Neural progenitor cell (in vitro differentiated cells): Measurements from ENCODE around the gene ESPN. TPM values are rescaled to one million over a fixed set of nuclear protein-coding genes. Genes with fewer than 3 reads are reported as not detected.

Source experiments
- DNase-seq: peaks from one replicate; pipeline ENCODE4 v3.0.0-alpha.2; 2016; ENCODE audit warnings: low spot score
- H2AFZ ChIP-seq: fragments of 200-600 bp; sonication (generic); replicated peaks from 2 replicates; pipeline ENCODE4 v1.6.1; 2016; ENCODE audit warnings: antibody characterized with exemption
- H3F3A ChIP-seq: fragments of 200-600 bp; sonication (generic); 2 replicates; pipeline ENCODE4 v1.6.1; 2016; ENCODE audit warnings: antibody characterized with exemption, low read depth
- H3K27ac ChIP-seq: fragments of 200-600 bp; sonication (generic); 2 replicates; pipeline ENCODE4 v1.5.1; 2016; ENCODE audit warnings: mild to moderate bottlenecking
- H3K27me3 ChIP-seq: fragments of 200-600 bp; sonication (generic); 2 replicates; pipeline ENCODE4 v1.6.1; 2016; ENCODE audit warnings: mild to moderate bottlenecking, moderate library complexity
- H3K36me3 ChIP-seq: fragments of 200-600 bp; sonication (generic); 2 replicates; pipeline ENCODE4 v1.5.1; 2016
- H3K4me1 ChIP-seq: fragments of 200-600 bp; sonication (generic); 2 replicates; pipeline ENCODE4 v1.6.1; 2016; ENCODE audit warnings: mixed run types
- H3K4me2 ChIP-seq: fragments of 200-600 bp; sonication (generic); 2 replicates; pipeline ENCODE4 v1.6.1; 2016
- H3K4me3 ChIP-seq: fragments of 200-600 bp; sonication (generic); 2 replicates; pipeline ENCODE4 v1.5.1; 2016
- H3K79me2 ChIP-seq: fragments of 200-600 bp; sonication (generic); 2 replicates; pipeline ENCODE4 v1.6.1; 2016; ENCODE audit warnings: low read depth
- H3K9ac ChIP-seq: fragments of 200-600 bp; sonication (generic); 2 replicates; pipeline ENCODE4 v1.6.1; 2016
- H3K9me3 ChIP-seq: fragments of 200-600 bp; sonication (generic); 2 replicates; pipeline ENCODE4 v1.5.1; 2016; ENCODE audit warnings: low read depth
- H4K20me1 ChIP-seq: fragments of 200-600 bp; sonication (generic); 2 replicates; pipeline ENCODE4 v1.6.1; 2016; ENCODE audit warnings: low read depth
- H3K27ac Mint-ChIP-seq: 3 replicates; pipeline ENCODE4 v1.8.0; 2021; ENCODE audit warnings: mixed read lengths
- H3K27me3 Mint-ChIP-seq: 2 replicates; pipeline ENCODE4 v1.8.0; 2022; ENCODE audit warnings: low read depth, mild to moderate bottlenecking, inconsistent platforms, moderate library complexity, mixed read lengths; ENCODE audit not compliant: insufficient read depth
- H3K36me3 Mint-ChIP-seq: 3 replicates; pipeline ENCODE4 v1.8.0; 2021; ENCODE audit warnings: mixed read lengths
- H3K4me1 Mint-ChIP-seq: 3 replicates; pipeline ENCODE4 v1.8.0; 2021; ENCODE audit warnings: mixed read lengths
- H3K4me3 Mint-ChIP-seq: 3 replicates; pipeline ENCODE4 v1.8.0; 2021; ENCODE audit warnings: mild to moderate bottlenecking, moderate library complexity, mixed read lengths
- H3K9me3 Mint-ChIP-seq: 3 replicates; pipeline ENCODE4 v1.8.0; 2020; ENCODE audit warnings: mixed read lengths
- CTCF ChIP-seq: fragments of 200-600 bp; sonication (generic); IDR thresholded peaks from 2 replicates; pipeline ENCODE4 v1.5.1; 2017; ENCODE audit warnings: antibody characterized with exemption, mild to moderate bottlenecking
- EZH2 ChIP-seq: fragments of 200-600 bp; sonication (generic); IDR thresholded peaks from 2 replicates; pipeline ENCODE4 v1.6.1; 2017; ENCODE audit warnings: antibody characterized with exemption, mild to moderate bottlenecking, moderate library complexity
- EZH2phosphoT487 ChIP-seq: fragments of 200-600 bp; sonication (generic); IDR thresholded peaks from 2 replicates; pipeline ENCODE4 v1.6.1; 2017; ENCODE audit warnings: antibody characterized with exemption
- total RNA-seq: library from RNA; depleted of rRNA; stranded (reverse); fragments of >200 nt; gene quantifications from 2 replicates; pipeline ENCODE4 v1.2.3, GENCODE V29; 2015; ENCODE audit warnings: low replicate concordance

Gene ESPN
- total RNA-seq, 1 donor from 2014 or later, result 7.1 TPM

- no peaks in the 10 kb centered on the region for H3F3A ChIP-seq
- Mint-ChIP-seq H3K4me3 (no peak overlapping the region), H3K9me3 (peaks cover 2% of the 10 kb centered on the region), H3K27ac (no peak overlapping the region), H3K4me1 (peaks cover 5% of the 10 kb centered on the region), H3K36me3 (no peaks in the 10 kb centered on the region), H3K27me3 (peaks cover 39% of the 10 kb centered on the region)
- H4K20me1 ChIP-seq, result peaks cover 1% of the 10 kb centered on the region
- H3K27ac ChIP-seq, result no peak overlapping the region
- TF ChIP-seq EZH2phosphoT487 (no peak), EZH2 (no peak), CTCF (no peak)
- no peak overlapping the region for H3K4me2 ChIP-seq
- H3K27me3 ChIP-seq, result peaks cover 51% of the 10 kb centered on the region
- no peak overlapping the region for H2AFZ ChIP-seq
- peak; percentile 1 for DNase-seq
- no peak overlapping the region for H3K4me3 ChIP-seq
- H3K36me3 ChIP-seq, result no peaks in the 10 kb centered on the region
- no peaks in the 10 kb centered on the region for H3K79me2 ChIP-seq
- no peak overlapping the region for H3K9ac ChIP-seq
- H3K9me3 ChIP-seq, result no peaks in the 10 kb centered on the region
- no peaks in the 10 kb centered on the region for H3K4me1 ChIP-seq
Observed at GRCh38 chr1:6412896-6413295, 11.7 kb upstream of the ESPN start.

GRCh38 chr1:6414443-6414844 is 10.1 kb upstream of the ESPN start:
- TF ChIP-seq EZH2phosphoT487 (peak; percentile 14), CTCF (peak; percentile 76), EZH2 (no peak)
- DNase-seq, result peak; percentile 87
- Histone ChIP-seq H3K27me3 (peaks cover 67% of the 10 kb centered on the region), H3K4me2 (peak overlapping the region; percentile 18), H3K36me3 (no peaks in the 10 kb centered on the region), H3K79me2 (no peaks in the 10 kb centered on the region), H3K27ac (no peak overlapping the region), H4K20me1 (peaks cover 13% of the 10 kb centered on the region), H3K4me1 (peaks cover 7% of the 10 kb centered on the region), H3K4me3 (no peak overlapping the region), H2AFZ (no peak overlapping the region), H3F3A (peaks cover 2% of the 10 kb centered on the region), H3K9ac (no peak overlapping the region), H3K9me3 (no peaks in the 10 kb centered on the region)
- Mint-ChIP-seq H3K4me1 (peaks cover 5% of the 10 kb centered on the region), H3K27ac (no peak overlapping the region), H3K36me3 (no peaks in the 10 kb centered on the region), H3K9me3 (peaks cover 2% of the 10 kb centered on the region), H3K4me3 (no peak overlapping the region), H3K27me3 (peaks cover 45% of the 10 kb centered on the region)

GRCh38 chr1:6414881-6415626 is 9.5 kb upstream of the ESPN start:
- Mint-ChIP-seq H3K27ac (no peak overlapping the region), H3K36me3 (no peaks in the 10 kb centered on the region), H3K27me3 (peaks cover 46% of the 10 kb centered on the region), H3K9me3 (peaks cover 2% of the 10 kb centered on the region), H3K4me1 (peaks cover 5% of the 10 kb centered on the region), H3K4me3 (no peak overlapping the region)
- peak overlapping the region; percentile 18 for H3K4me2 ChIP-seq
- peaks cover 16% of the 10 kb centered on the region for H4K20me1 ChIP-seq
- H3K36me3 ChIP-seq, result no peaks in the 10 kb centered on the region
- no peak overlapping the region for H2AFZ ChIP-seq
- H3K9ac ChIP-seq, result no peak overlapping the region
- H3K27me3 ChIP-seq, result peaks cover 73% of the 10 kb centered on the region
- peaks cover 11% of the 10 kb centered on the region for H3K4me1 ChIP-seq
- no peak overlapping the region for H3K27ac ChIP-seq
- H3K9me3 ChIP-seq, result no peaks in the 10 kb centered on the region
- H3F3A ChIP-seq, result peaks cover 9% of the 10 kb centered on the region
- no peaks in the 10 kb centered on the region for H3K79me2 ChIP-seq
- H3K4me3 ChIP-seq, result no peak overlapping the region
- TF ChIP-seq EZH2phosphoT487 (peak; percentile 3), CTCF (no peak), EZH2 (no peak)
- DNase-seq, result no peak
